ENCODE results near the gene MFAP3L.

MFAP3L gene

DNA sequence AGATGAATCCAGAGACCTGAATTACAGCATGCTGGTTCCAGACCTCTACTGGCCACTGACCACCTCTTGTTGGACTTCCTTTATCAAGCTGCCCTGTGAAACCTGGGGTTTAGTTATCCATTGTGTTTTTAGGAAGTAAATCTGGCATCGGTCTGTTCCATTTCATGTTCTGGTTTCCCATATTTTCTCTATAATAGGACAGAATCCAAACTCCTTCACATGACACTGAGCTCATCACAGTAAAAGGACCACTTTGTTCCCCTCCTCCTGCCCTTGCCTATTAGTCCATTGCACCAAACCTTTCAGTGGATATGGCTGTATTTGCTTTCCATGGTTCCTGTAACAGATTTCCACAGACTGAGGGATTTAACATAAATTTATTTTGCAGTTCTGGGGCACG is 4.0 kb downstream of the MFAP3L start:
- H3K27me3 ChIP-seq (ENCODE audit: control insufficient read depth in 1 of 2, insufficient read depth in 2 of 2, low read length in 2 of 2) = no peaks in the 10 kb centered on the region
- H3K36me3 ChIP-seq (ENCODE audit: control insufficient read depth in 2 of 2, insufficient read depth in 2 of 2, low read length in 2 of 2) = no peaks in the 10 kb centered on the region
- H3K4me1 ChIP-seq (ENCODE audit: control insufficient read depth, insufficient read depth, low read length) = peaks cover 3% of the 10 kb centered on the region
- no peak overlapping the region for H3K4me3 ChIP-seq (ENCODE audit: low read length in 2 of 2)
- no peak overlapping the region for H3K9ac ChIP-seq (ENCODE audit: low read length in 2 of 2)
- no peak overlapping the region for H3K27ac ChIP-seq (ENCODE audit: low read length)
- H3K9me3 ChIP-seq (ENCODE audit: control insufficient read depth in 2 of 2, low read length in 2 of 2) = no peaks in the 10 kb centered on the region

DNA sequence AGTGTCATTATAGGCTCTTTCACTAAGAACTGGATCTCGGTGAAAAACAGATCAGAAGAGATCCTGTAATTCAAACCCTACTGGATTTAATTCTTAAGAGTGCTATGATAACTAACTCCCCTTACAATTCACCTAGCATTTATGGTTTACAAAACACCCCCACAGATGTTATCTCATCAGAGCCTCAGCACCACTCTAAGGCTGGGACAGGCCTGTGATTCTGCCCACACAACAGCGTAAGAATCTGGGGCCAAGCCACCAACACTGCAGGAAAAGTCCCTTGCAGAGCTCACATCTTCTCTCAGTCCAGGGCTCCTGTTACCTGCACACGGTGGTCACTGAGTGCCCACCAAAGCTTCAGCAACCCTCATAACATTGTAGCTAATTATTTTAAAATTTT is 8.9 kb downstream of the MFAP3L start:
- no peaks in the 10 kb centered on the region for H3K27me3 ChIP-seq (ENCODE audit: control insufficient read depth in 1 of 2, insufficient read depth in 2 of 2, low read length in 2 of 2)
- no peak overlapping the region for H3K27ac ChIP-seq (ENCODE audit: low read length)
- H3K36me3 ChIP-seq (ENCODE audit: control insufficient read depth in 2 of 2, insufficient read depth in 2 of 2, low read length in 2 of 2) = no peaks in the 10 kb centered on the region
- H3K9ac ChIP-seq (ENCODE audit: low read length in 2 of 2) = no peak overlapping the region
- H3K4me3 ChIP-seq (ENCODE audit: low read length in 2 of 2) = no peak overlapping the region
- H3K9me3 ChIP-seq (ENCODE audit: control insufficient read depth in 2 of 2, low read length in 2 of 2) = no peaks in the 10 kb centered on the region
- no peaks in the 10 kb centered on the region for H3K4me1 ChIP-seq (ENCODE audit: control insufficient read depth, insufficient read depth, low read length)

DNA sequence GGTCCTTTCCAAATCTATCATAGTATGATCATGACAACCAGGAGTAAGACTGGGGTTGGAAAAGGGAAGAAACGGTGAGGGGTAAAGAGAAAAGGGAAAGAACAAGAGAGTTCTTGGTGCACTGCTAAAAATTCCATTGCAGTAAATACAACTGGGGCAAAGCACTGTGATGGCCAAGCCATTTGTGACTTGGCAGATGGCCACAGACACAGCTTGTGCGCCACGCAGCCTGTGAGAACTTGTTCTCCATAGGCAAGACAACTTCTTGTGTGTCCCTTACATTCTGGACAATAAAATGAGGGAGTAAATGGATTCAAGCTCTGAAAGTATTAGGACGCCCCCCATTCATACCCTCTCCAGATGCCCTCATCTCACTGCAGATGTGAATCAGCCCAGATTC is 10.9 kb downstream of the MFAP3L start:
- Histone ChIP-seq H3K27me3 (ENCODE audit: control insufficient read depth in 1 of 2, insufficient read depth in 2 of 2, low read length in 2 of 2) (no peaks in the 10 kb centered on the region), H3K36me3 (ENCODE audit: control insufficient read depth in 2 of 2, insufficient read depth in 2 of 2, low read length in 2 of 2) (no peaks in the 10 kb centered on the region), H3K4me3 (ENCODE audit: low read length in 2 of 2) (no peak overlapping the region), H3K27ac (ENCODE audit: low read length) (no peak overlapping the region), H3K4me1 (ENCODE audit: control insufficient read depth, insufficient read depth, low read length) (no peaks in the 10 kb centered on the region), H3K9me3 (ENCODE audit: control insufficient read depth in 2 of 2, low read length in 2 of 2) (no peaks in the 10 kb centered on the region), H3K9ac (ENCODE audit: low read length in 2 of 2) (no peak overlapping the region)

DNA sequence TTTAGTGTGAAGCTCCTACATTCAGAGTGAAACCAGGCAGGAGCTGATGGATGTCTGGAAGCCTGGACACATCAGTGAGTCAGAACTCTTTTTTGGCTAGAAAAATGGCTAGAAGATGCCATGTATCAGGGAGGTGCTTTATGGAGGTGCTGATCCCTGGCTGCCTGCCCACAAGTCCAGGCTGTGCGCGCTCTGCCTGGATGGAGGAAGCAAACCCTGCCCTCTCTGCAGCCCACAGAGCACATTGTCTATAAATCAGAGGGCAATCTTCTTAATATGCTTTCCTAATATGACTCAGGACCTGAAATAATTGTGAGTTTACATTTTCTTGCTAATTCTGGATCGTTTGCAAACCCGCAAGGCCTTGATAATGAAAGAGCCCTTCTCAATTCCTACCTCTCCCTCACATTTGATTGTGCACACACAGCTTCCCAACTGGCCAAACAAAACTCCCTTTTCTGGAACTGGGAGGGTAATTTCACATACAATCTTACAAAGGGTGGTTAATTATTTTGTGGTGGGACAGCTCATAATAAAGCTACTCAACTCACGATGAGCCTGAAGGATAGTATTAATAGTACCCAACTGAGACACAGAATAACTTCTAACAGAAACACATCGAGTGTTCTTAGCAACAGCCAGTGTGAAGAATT is 11.7 kb downstream of the MFAP3L start:
- no peak overlapping the region for H3K27ac ChIP-seq (ENCODE audit: low read length)
- H3K4me1 ChIP-seq (ENCODE audit: control insufficient read depth, insufficient read depth, low read length) = no peaks in the 10 kb centered on the region
- no peak overlapping the region for H3K9ac ChIP-seq (ENCODE audit: low read length in 2 of 2)
- H3K9me3 ChIP-seq (ENCODE audit: control insufficient read depth in 2 of 2, low read length in 2 of 2) = no peaks in the 10 kb centered on the region
- H3K27me3 ChIP-seq (ENCODE audit: control insufficient read depth in 1 of 2, insufficient read depth in 2 of 2, low read length in 2 of 2) = no peaks in the 10 kb centered on the region
- no peak overlapping the region for H3K4me3 ChIP-seq (ENCODE audit: low read length in 2 of 2)
- H3K36me3 ChIP-seq (ENCODE audit: control insufficient read depth in 2 of 2, insufficient read depth in 2 of 2, low read length in 2 of 2) = no peaks in the 10 kb centered on the region

DNA sequence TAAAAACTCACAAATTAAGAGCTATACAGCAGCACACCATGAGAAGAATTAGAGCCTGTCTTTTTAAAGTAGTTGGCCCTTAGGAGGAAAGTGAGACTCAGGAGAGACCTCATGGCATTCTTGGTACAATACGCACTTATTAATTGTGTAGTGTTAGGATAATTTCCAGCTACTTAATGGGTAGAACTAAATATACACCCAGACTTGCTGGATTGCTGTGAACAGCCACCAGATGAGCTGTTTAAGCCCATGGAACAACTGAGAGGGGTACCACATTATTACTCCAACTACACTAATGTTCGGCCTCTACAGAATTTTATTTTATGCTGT is 13.6 kb downstream of the MFAP3L start:
- H3K9ac ChIP-seq (ENCODE audit: low read length in 2 of 2) = no peak overlapping the region
- no peak overlapping the region for H3K27ac ChIP-seq (ENCODE audit: low read length)
- H3K9me3 ChIP-seq (ENCODE audit: control insufficient read depth in 2 of 2, low read length in 2 of 2) = no peaks in the 10 kb centered on the region

DNA sequence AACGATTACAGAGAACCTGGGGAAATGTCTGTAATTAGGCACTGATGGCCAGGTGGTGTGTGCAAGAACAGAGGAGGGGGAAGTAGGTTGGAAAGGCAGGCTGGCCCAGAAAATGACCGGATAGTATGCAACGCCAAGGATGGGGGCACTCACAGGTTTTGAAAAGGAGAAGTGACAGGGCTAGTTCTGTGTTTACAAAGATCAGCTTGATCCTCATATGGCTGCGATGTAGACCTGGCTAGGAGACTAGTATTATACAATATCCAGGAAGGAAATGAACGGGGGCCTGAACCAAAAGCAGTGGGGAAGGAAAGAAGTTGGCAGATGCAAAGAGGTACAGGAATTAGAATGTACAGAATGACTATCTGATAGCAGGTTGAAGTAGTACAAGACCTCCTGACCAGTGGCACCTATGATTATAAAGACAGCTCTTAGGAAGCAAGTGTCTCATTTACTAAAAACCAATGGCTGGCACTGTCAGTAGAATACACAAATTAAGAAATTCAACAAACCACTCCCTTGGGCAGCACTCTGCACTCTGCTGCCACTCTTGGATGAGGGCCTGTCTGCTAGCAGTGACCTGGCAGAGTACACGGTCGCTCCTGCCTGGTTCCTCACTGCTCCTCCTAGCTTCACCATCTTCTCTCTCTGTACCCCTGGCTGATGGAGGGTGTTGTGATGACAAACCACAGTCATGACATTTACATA is 14.1 kb downstream of the MFAP3L start:
- H3K4me3 ChIP-seq (ENCODE audit: low read length in 2 of 2) = no peak overlapping the region
- H3K9me3 ChIP-seq (ENCODE audit: control insufficient read depth in 2 of 2, low read length in 2 of 2) = no peaks in the 10 kb centered on the region
- H3K27ac ChIP-seq (ENCODE audit: low read length) = no peak overlapping the region
- H3K36me3 ChIP-seq (ENCODE audit: control insufficient read depth in 2 of 2, insufficient read depth in 2 of 2, low read length in 2 of 2) = no peaks in the 10 kb centered on the region
- H3K4me1 ChIP-seq (ENCODE audit: control insufficient read depth, insufficient read depth, low read length) = no peaks in the 10 kb centered on the region
- H3K27me3 ChIP-seq (ENCODE audit: control insufficient read depth in 1 of 2, insufficient read depth in 2 of 2, low read length in 2 of 2) = no peaks in the 10 kb centered on the region
- H3K9ac ChIP-seq (ENCODE audit: low read length in 2 of 2) = no peak overlapping the region

More for the DNA sequence above, 13.6 kb downstream of the MFAP3L start:
- Histone ChIP-seq H3K4me1 (ENCODE audit: control insufficient read depth, insufficient read depth, low read length) (no peaks in the 10 kb centered on the region), H3K4me3 (ENCODE audit: low read length in 2 of 2) (no peak overlapping the region), H3K27me3 (ENCODE audit: control insufficient read depth in 1 of 2, insufficient read depth in 2 of 2, low read length in 2 of 2) (no peaks in the 10 kb centered on the region), H3K36me3 (ENCODE audit: control insufficient read depth in 2 of 2, insufficient read depth in 2 of 2, low read length in 2 of 2) (no peaks in the 10 kb centered on the region)

DNA sequence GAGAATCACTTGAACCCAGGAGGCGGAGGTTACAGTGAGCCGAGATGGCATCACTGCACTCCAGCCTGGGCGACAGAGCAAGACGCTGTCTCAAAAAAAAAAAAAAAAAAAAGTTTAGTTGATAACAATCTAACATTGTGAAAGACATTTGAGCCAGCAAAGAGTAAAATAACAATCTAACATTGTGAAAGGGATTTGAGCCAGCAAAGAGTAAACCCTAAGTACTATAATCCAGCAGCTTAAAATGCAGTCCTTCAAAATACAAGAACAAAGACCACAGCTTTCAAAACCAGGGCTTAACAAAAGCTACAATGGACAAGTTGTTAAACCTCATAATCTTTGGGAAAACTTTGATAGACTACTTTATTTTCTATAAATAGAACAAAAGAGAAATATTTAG is 16.9 kb downstream of the MFAP3L start:
- no peaks in the 10 kb centered on the region for H3K36me3 ChIP-seq (ENCODE audit: control insufficient read depth in 2 of 2, insufficient read depth in 2 of 2, low read length in 2 of 2)
- no peaks in the 10 kb centered on the region for H3K27me3 ChIP-seq (ENCODE audit: control insufficient read depth in 1 of 2, insufficient read depth in 2 of 2, low read length in 2 of 2)
- H3K9ac ChIP-seq (ENCODE audit: low read length in 2 of 2) = no peak overlapping the region
- no peak overlapping the region for H3K4me3 ChIP-seq (ENCODE audit: low read length in 2 of 2)
- no peaks in the 10 kb centered on the region for H3K4me1 ChIP-seq (ENCODE audit: control insufficient read depth, insufficient read depth, low read length)
- H3K27ac ChIP-seq (ENCODE audit: low read length) = no peak overlapping the region
- H3K9me3 ChIP-seq (ENCODE audit: control insufficient read depth in 2 of 2, low read length in 2 of 2) = no peaks in the 10 kb centered on the region

- H3K9ac ChIP-seq (ENCODE audit: low read length in 2 of 2) = no peak overlapping the region
- no peaks in the 10 kb centered on the region for H3K27me3 ChIP-seq (ENCODE audit: control insufficient read depth in 1 of 2, insufficient read depth in 2 of 2, low read length in 2 of 2)
- H3K27ac ChIP-seq (ENCODE audit: low read length) = no peak overlapping the region
- H3K4me1 ChIP-seq (ENCODE audit: control insufficient read depth, insufficient read depth, low read length) = no peaks in the 10 kb centered on the region
- H3K4me3 ChIP-seq (ENCODE audit: low read length in 2 of 2) = no peak overlapping the region
- H3K36me3 ChIP-seq (ENCODE audit: control insufficient read depth in 2 of 2, insufficient read depth in 2 of 2, low read length in 2 of 2) = no peaks in the 10 kb centered on the region
- no peaks in the 10 kb centered on the region for H3K9me3 ChIP-seq (ENCODE audit: control insufficient read depth in 2 of 2, low read length in 2 of 2)
Observed at GRCh38 chr4:170008801-170009200, 17.4 kb downstream of the MFAP3L start.

DNA sequence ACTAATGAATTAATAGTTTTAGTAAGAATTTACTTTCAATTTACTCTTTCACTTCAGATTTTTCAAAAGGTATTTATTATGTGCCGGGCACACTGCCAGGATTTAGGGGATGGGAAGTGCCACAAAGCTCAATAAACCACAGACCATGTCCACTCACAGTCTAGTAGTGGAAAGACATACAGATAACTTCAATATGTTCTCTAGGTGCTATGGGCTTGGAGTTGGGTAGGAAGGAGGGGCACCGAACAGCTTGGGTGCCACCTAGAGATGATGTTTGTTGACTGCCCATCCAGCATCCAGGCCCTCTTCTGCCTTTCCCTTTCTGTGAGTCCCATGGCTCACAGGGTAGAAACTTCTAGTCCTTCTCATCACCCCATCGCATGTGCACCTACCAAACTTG is 17.8 kb downstream of the MFAP3L start:
- Histone ChIP-seq H3K36me3 (ENCODE audit: control insufficient read depth in 2 of 2, insufficient read depth in 2 of 2, low read length in 2 of 2) (no peaks in the 10 kb centered on the region), H3K9me3 (ENCODE audit: control insufficient read depth in 2 of 2, low read length in 2 of 2) (no peaks in the 10 kb centered on the region), H3K9ac (ENCODE audit: low read length in 2 of 2) (no peak overlapping the region), H3K4me3 (ENCODE audit: low read length in 2 of 2) (no peak overlapping the region), H3K4me1 (ENCODE audit: control insufficient read depth, insufficient read depth, low read length) (no peaks in the 10 kb centered on the region), H3K27ac (ENCODE audit: low read length) (no peak overlapping the region), H3K27me3 (ENCODE audit: control insufficient read depth in 1 of 2, insufficient read depth in 2 of 2, low read length in 2 of 2) (no peaks in the 10 kb centered on the region)

GRCh38 chr4:170007113-170007512 is 19.1 kb downstream of the MFAP3L start:
- no peak overlapping the region for H3K9ac ChIP-seq (ENCODE audit: low read length in 2 of 2)
- H3K4me1 ChIP-seq (ENCODE audit: control insufficient read depth, insufficient read depth, low read length) = no peaks in the 10 kb centered on the region
- H3K27me3 ChIP-seq (ENCODE audit: control insufficient read depth in 1 of 2, insufficient read depth in 2 of 2, low read length in 2 of 2) = no peaks in the 10 kb centered on the region
- H3K9me3 ChIP-seq (ENCODE audit: control insufficient read depth in 2 of 2, low read length in 2 of 2) = no peaks in the 10 kb centered on the region
- no peak overlapping the region for H3K27ac ChIP-seq (ENCODE audit: low read length)
- no peak overlapping the region for H3K4me3 ChIP-seq (ENCODE audit: low read length in 2 of 2)
- no peaks in the 10 kb centered on the region for H3K36me3 ChIP-seq (ENCODE audit: control insufficient read depth in 2 of 2, insufficient read depth in 2 of 2, low read length in 2 of 2)

DNA sequence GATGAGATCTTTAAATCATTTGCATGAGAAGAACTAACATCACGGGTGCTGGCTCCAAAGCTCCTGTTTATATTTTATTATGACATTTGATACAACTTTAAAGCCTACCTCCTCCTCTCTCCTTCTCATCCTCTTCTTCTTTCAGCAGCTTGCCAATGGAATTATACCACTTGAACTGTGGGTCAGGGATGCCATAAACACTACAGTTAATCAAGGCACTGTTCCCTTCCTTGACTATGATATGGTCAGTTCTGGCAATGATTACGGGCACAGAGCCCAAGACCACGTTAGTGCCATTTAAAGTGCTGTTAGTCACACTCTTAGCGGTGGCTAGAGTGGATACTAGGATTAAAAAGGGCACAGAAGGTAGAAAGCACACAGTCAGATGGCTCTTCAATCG is 20.7 kb downstream of the MFAP3L start:
- Histone ChIP-seq H3K4me3 (ENCODE audit: low read length in 2 of 2) (no peak overlapping the region), H3K9me3 (ENCODE audit: control insufficient read depth in 2 of 2, low read length in 2 of 2) (no peaks in the 10 kb centered on the region), H3K9ac (ENCODE audit: low read length in 2 of 2) (no peak overlapping the region), H3K27ac (ENCODE audit: low read length) (no peak overlapping the region), H3K27me3 (ENCODE audit: control insufficient read depth in 1 of 2, insufficient read depth in 2 of 2, low read length in 2 of 2) (no peaks in the 10 kb centered on the region), H3K4me1 (ENCODE audit: control insufficient read depth, insufficient read depth, low read length) (no peaks in the 10 kb centered on the region), H3K36me3 (ENCODE audit: control insufficient read depth in 2 of 2, insufficient read depth in 2 of 2, low read length in 2 of 2) (no peaks in the 10 kb centered on the region)

All from stomach smooth muscle (tissue), 2 donors.